ENCODE data around the gene TUT1.
A peak's percentile ranks its signal among the peaks of the same experiment; 100 is the strongest.

TUT1 gene

DNA sequence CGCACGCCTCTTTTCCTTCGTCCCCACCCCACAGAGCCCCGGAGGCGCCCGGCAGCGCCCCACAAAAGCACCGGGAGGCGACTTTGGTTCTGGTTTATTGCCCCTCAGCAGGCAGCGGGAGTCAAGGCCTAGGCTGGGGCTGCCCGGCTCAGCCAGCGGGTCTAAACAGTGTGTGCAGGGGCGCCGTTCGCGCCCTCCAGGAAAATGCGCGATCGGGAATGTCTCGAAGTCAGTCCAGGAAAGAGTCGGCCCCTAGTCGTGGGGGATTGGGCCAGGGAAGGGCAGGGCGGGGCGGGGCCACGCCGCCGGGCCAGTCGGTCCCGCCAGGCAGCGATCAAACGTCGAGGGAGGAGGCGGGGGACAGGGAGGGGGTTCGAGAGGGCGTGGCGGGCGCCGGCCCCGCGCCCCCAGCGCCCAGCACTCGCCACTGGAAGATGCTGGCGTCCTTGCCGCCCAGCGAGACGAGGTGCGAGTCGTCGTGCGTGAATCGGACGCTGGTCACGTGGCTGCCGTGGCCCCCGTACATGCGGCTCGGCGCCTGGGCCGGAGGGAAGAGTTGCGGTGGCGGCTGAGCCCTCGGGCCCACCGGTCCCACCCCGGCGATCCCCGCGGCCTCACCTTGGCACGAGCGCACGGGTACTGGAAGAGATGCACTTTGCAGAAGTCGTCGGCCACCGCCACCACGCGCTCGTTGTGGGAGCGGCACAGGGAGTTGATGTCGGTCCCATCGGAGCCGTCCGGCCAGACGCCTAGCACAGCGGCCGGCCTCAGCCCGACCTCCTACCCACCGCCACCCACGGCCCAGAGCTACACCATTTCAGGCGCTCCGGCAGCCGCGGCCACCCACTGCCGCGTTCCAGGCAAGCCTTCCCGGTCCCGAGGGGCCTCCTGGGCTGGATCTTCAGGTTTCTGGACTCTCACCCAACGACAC is 11.1 kb upstream of the TUT1 start:
- Histone ChIP-seq H2AK5ac (ENCODE audit: low read length) (no peak overlapping the region), H3K4me1 (ENCODE audit: control insufficient read depth, low read depth, low read length) (peaks cover 4% of the 10 kb centered on the region), H3K9ac (ENCODE audit: low read length) (peak overlapping the region; percentile 77), H3K23ac (ENCODE audit: low read length) (no peak overlapping the region), H3K4me3 (ENCODE audit: low read length) (peak overlapping the region; percentile 8), H3K27me3 (ENCODE audit: insufficient read depth, low read length, poor library complexity) (no peaks in the 10 kb centered on the region), H3K56ac (ENCODE audit: low read length) (peak overlapping the region; percentile 91), H3K4me2 (ENCODE audit: low read length) (peak overlapping the region; percentile 75), H4K8ac (ENCODE audit: low read depth, low read length) (no peak overlapping the region), H2BK15ac (replicated peaks; ENCODE audit: low read depth) (no peak overlapping the region), H3K4ac (ENCODE audit: low read depth, low read length) (peak overlapping the region; percentile 46), H3K79me1 (ENCODE audit: low read length) (peaks cover 17% of the 10 kb centered on the region), H3K36me3 (ENCODE audit: control insufficient read depth, insufficient read depth, low read length) (peaks cover 9% of the 10 kb centered on the region), H3K27ac (ENCODE audit: low read depth, low read length) (peak overlapping the region; percentile 92), H2BK120ac (ENCODE audit: low read depth, low read length) (no peak overlapping the region), H3K79me2 (ENCODE audit: control insufficient read depth, insufficient read depth, low read length) (peaks cover 25% of the 10 kb centered on the region), H2BK5ac (ENCODE audit: low read length) (peak overlapping the region; percentile 7), H4K5ac (ENCODE audit: low read length) (no peak overlapping the region), H3K18ac (ENCODE audit: low read length) (peak overlapping the region; percentile 94)
- peak; percentile 85 for DNase-seq
- no CpG with 5 or more reads among the region's 96 CpGs for WGBS (ENCODE audit: extremely low coverage, insufficient coverage, low lambda C conversion rate)

DNA sequence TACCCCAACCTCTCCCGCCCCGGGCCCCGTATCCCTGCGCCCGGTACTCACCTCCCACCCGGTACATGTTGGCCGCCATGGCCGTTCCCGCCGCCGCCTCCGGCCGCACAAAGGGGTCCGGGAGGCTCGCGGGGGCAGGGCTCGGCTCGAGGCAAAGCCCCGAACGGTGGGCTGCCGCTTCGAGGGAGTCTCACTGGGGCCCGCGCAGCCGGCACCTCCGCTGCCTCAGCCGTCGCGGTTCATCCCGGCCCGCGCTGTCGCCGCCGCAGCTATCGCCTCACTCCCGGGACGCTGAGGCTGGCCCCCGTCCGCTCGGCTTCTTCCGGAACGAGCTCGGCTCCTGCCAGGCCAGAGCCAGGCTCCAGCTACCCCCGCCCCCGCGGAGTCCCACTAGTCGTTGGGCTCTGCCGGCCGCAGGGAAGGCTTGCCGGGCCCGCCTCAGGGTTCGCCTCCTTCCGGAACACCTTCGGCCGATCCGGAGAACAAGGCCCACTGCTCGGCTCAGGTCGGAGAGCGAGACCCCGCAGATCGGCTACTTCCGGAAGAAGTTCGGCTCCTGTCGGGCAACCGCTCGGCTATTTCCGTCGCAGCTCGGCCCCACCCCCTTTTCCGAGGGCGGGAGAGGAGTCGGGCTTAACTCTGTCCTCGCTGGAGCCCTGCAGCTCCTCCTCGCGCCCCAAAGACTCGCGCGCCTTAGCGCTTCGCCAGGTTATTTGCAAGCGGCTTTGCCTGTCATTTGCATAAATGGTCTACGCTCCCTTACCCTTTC is 10.2 kb upstream of the TUT1 start, which contains the start of gene MTA2:
MTA2 (minus strand) TSS at position 494 of the 769 bp plus-strand sequence; CDS start at position 79, 415 bp downstream.
- peak within 1 kb of the TSS; percentile 89 for H3K4me3 ChIP-seq (ENCODE audit: low read length)
- H3K79me1 ChIP-seq (ENCODE audit: low read length): peaks cover 21% of the 10 kb centered on the region
- DNase-seq: peak; percentile 99
- H3K4me2 ChIP-seq (ENCODE audit: low read length): peak within 1 kb of the TSS; percentile 75
- peaks cover 25% of the 10 kb centered on the region for H3K79me2 ChIP-seq (ENCODE audit: control insufficient read depth, insufficient read depth, low read length)
- H4K5ac ChIP-seq (ENCODE audit: low read length): no peak within 1 kb of the TSS
- peak within 1 kb of the TSS; percentile 78 for H2BK5ac ChIP-seq (ENCODE audit: low read length)
- peaks cover 4% of the 10 kb centered on the region for H3K4me1 ChIP-seq (ENCODE audit: control insufficient read depth, low read depth, low read length)
- H3K36me3 ChIP-seq (ENCODE audit: control insufficient read depth, insufficient read depth, low read length): peaks cover 14% of the 10 kb centered on the region
- no CpG with 5 or more reads among the region's 83 CpGs for WGBS (ENCODE audit: extremely low coverage, insufficient coverage, low lambda C conversion rate)
- H2BK15ac ChIP-seq (replicated peaks; ENCODE audit: low read depth): no peak within 1 kb of the TSS
- H3K27ac ChIP-seq (ENCODE audit: low read depth, low read length): peak within 1 kb of the TSS; percentile 97
- H3K9ac ChIP-seq (ENCODE audit: low read length): peak within 1 kb of the TSS; percentile 77
- peak within 1 kb of the TSS; percentile 83 for H2BK120ac ChIP-seq (ENCODE audit: low read depth, low read length)
- H3K18ac ChIP-seq (ENCODE audit: low read length): peak within 1 kb of the TSS; percentile 98
- peak within 1 kb of the TSS; percentile 97 for H3K56ac ChIP-seq (ENCODE audit: low read length)
- peak within 1 kb of the TSS; percentile 98 for H3K23ac ChIP-seq (ENCODE audit: low read length)
- no peaks in the 10 kb centered on the region for H3K27me3 ChIP-seq (ENCODE audit: insufficient read depth, low read length, poor library complexity)
- peak within 1 kb of the TSS; percentile 95 for H3K4ac ChIP-seq (ENCODE audit: low read depth, low read length)
- H4K8ac ChIP-seq (ENCODE audit: low read depth, low read length): peak within 1 kb of the TSS; percentile 17
- no peak within 1 kb of the TSS for H2AK5ac ChIP-seq (ENCODE audit: low read length)

DNA sequence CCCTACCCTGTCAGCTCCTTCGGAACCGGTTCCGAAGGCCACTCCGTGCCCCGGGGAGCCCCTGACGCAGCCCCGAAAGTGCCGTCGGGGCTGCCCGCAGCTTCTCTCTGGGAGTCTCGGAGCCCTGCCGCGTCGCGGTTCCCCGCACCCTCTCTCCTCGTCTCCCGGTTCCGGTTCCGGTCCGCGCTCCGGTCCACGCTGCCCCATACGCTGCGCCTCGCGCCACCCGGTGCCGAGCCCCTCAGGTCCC is 9.7 kb upstream of the TUT1 start:
- Histone ChIP-seq H3K4me3 (ENCODE audit: low read length) (peak overlapping the region; percentile 89), H4K5ac (ENCODE audit: low read length) (no peak overlapping the region), H3K27me3 (ENCODE audit: insufficient read depth, low read length, poor library complexity) (no peaks in the 10 kb centered on the region), H3K79me1 (ENCODE audit: low read length) (peaks cover 21% of the 10 kb centered on the region), H4K8ac (ENCODE audit: low read depth, low read length) (peak overlapping the region; percentile 17), H3K56ac (ENCODE audit: low read length) (peak overlapping the region; percentile 97), H3K23ac (ENCODE audit: low read length) (peak overlapping the region; percentile 98), H3K4me1 (ENCODE audit: control insufficient read depth, low read depth, low read length) (peaks cover 4% of the 10 kb centered on the region), H3K79me2 (ENCODE audit: control insufficient read depth, insufficient read depth, low read length) (peaks cover 25% of the 10 kb centered on the region), H2BK120ac (ENCODE audit: low read depth, low read length) (peak overlapping the region; percentile 83), H3K4me2 (ENCODE audit: low read length) (peak overlapping the region; percentile 26), H2BK15ac (replicated peaks; ENCODE audit: low read depth) (no peak overlapping the region), H3K18ac (ENCODE audit: low read length) (peak overlapping the region; percentile 98), H3K4ac (ENCODE audit: low read depth, low read length) (peak overlapping the region; percentile 95), H2BK5ac (ENCODE audit: low read length) (peak overlapping the region; percentile 78), H2AK5ac (ENCODE audit: low read length) (no peak overlapping the region), H3K36me3 (ENCODE audit: control insufficient read depth, insufficient read depth, low read length) (peaks cover 18% of the 10 kb centered on the region), H3K9ac (ENCODE audit: low read length) (peak overlapping the region; percentile 66), H3K27ac (ENCODE audit: low read depth, low read length) (peak overlapping the region; percentile 97)
- no peak for DNase-seq
- no CpG with 5 or more reads among the region's 30 CpGs for WGBS (ENCODE audit: extremely low coverage, insufficient coverage, low lambda C conversion rate)

- Histone ChIP-seq H4K8ac (ENCODE audit: low read depth, low read length) (no peak overlapping the region), H3K27ac (ENCODE audit: low read depth, low read length) (peak overlapping the region; percentile 97), H2AK5ac (ENCODE audit: low read length) (no peak overlapping the region), H3K4me1 (ENCODE audit: control insufficient read depth, low read depth, low read length) (peaks cover 4% of the 10 kb centered on the region), H3K4ac (ENCODE audit: low read depth, low read length) (peak overlapping the region; percentile 95), H3K23ac (ENCODE audit: low read length) (peak overlapping the region; percentile 98), H3K4me2 (ENCODE audit: low read length) (peak overlapping the region; percentile 26), H4K5ac (ENCODE audit: low read length) (no peak overlapping the region), H3K79me2 (ENCODE audit: control insufficient read depth, insufficient read depth, low read length) (peaks cover 25% of the 10 kb centered on the region), H3K79me1 (ENCODE audit: low read length) (peaks cover 21% of the 10 kb centered on the region), H2BK120ac (ENCODE audit: low read depth, low read length) (peak overlapping the region; percentile 83), H3K18ac (ENCODE audit: low read length) (peak overlapping the region; percentile 98), H2BK5ac (ENCODE audit: low read length) (peak overlapping the region; percentile 78), H3K27me3 (ENCODE audit: insufficient read depth, low read length, poor library complexity) (no peaks in the 10 kb centered on the region), H3K56ac (ENCODE audit: low read length) (peak overlapping the region; percentile 97), H3K36me3 (ENCODE audit: control insufficient read depth, insufficient read depth, low read length) (peaks cover 23% of the 10 kb centered on the region), H2BK15ac (replicated peaks; ENCODE audit: low read depth) (no peak overlapping the region), H3K9ac (ENCODE audit: low read length) (peak overlapping the region; percentile 66), H3K4me3 (ENCODE audit: low read length) (peak overlapping the region; percentile 89)
- WGBS (ENCODE audit: extremely low coverage, insufficient coverage, low lambda C conversion rate): no CpG with 5 or more reads among the region's 26 CpGs
- peak; percentile 32 for DNase-seq
Observed at GRCh38 chr11:62600367-62601121, 9.2 kb upstream of the TUT1 start.

GRCh38 chr11:62599901-62600300 is 8.6 kb upstream of the TUT1 start:
- Histone ChIP-seq H3K56ac (ENCODE audit: low read length) (peak overlapping the region; percentile 77), H3K4me1 (ENCODE audit: control insufficient read depth, low read depth, low read length) (peaks cover 4% of the 10 kb centered on the region), H3K4me3 (ENCODE audit: low read length) (peak overlapping the region; percentile 5), H3K36me3 (ENCODE audit: control insufficient read depth, insufficient read depth, low read length) (peaks cover 27% of the 10 kb centered on the region), H3K23ac (ENCODE audit: low read length) (no peak overlapping the region), H3K4me2 (ENCODE audit: low read length) (peak overlapping the region; percentile 72), H4K8ac (ENCODE audit: low read depth, low read length) (no peak overlapping the region), H3K27ac (ENCODE audit: low read depth, low read length) (peak overlapping the region; percentile 46), H2BK5ac (ENCODE audit: low read length) (peak overlapping the region; percentile 8), H3K9ac (ENCODE audit: low read length) (peak overlapping the region; percentile 66), H2BK120ac (ENCODE audit: low read depth, low read length) (no peak overlapping the region), H3K27me3 (ENCODE audit: insufficient read depth, low read length, poor library complexity) (no peaks in the 10 kb centered on the region), H3K79me2 (ENCODE audit: control insufficient read depth, insufficient read depth, low read length) (peaks cover 25% of the 10 kb centered on the region), H4K5ac (ENCODE audit: low read length) (no peak overlapping the region), H3K4ac (ENCODE audit: low read depth, low read length) (no peak overlapping the region), H3K18ac (ENCODE audit: low read length) (no peak overlapping the region), H2BK15ac (replicated peaks; ENCODE audit: low read depth) (no peak overlapping the region), H2AK5ac (ENCODE audit: low read length) (peak overlapping the region; percentile 6), H3K79me1 (ENCODE audit: low read length) (peaks cover 21% of the 10 kb centered on the region)
- DNase-seq: peak; percentile 31
- WGBS (ENCODE audit: extremely low coverage, insufficient coverage, low lambda C conversion rate): 100% methylated on average over 2 of the region's 5 CpGs

Data from mesendoderm (in vitro differentiated cells).